ENCODE results near the gene MOB2. TPM values are rescaled to one million over a fixed set of nuclear protein-coding genes. Genes with fewer than 3 reads are reported as not detected.

MOB2 gene
- total RNA-seq, 4 donors from 2014 or later, result 63.8 to 104 (median 95.8) TPM

DNA sequence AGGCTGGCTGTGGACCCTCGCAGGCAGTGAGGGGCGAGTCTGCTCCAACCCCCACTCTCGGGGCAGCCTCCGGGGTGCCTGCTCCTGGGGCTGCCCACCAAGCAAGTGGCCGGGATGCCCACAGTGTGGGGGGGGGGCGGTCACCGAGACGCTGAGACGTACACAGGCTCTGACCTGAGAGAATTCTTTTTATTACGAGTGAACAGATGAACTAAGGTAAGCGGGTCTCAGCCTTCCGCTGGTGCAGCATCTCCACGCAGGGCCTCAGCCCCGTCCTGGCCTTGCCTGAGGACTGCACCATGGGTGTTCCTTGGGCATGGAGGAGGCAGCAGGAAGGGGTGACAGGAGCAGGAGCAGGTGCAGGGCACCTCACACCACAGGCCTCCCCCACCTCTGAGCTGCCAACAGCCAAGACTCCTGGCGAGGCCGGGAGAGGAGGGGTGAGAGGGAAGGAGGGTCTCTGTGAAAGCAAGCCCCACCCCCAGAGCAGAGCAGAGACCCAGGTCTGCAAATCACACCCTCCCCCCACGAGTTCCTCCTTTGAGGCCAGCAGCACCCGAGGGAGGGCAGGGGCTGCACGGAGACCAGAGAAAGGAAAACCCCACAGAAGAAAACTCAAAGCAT lies 17.2 kb downstream of the MOB2 start:
- DNase-seq (ENCODE audit: low spot score in 2 of 2), result no peak
- H3K36me3 ChIP-seq, result peaks cover 78% of the 10 kb centered on the region
- H3K4me3 ChIP-seq, result no peak overlapping the region
- TF ChIP-seq POLR2AphosphoS5 (IDR thresholded peaks at IDR 0.05) (no peak), CTCF (IDR thresholded peaks at IDR 0.05) (no peak), EP300 (IDR thresholded peaks at IDR 0.05) (no peak), POLR2A (IDR thresholded peaks at IDR 0.05) (no peak)
- no peak overlapping the region for H3K27ac ChIP-seq
- no peaks in the 10 kb centered on the region for H3K27me3 ChIP-seq
- no peaks in the 10 kb centered on the region for H3K4me1 ChIP-seq
- WGBS, result 66% methylated on average over 10 of the region's 19 CpGs
- H3K9me3 ChIP-seq, result no peaks in the 10 kb centered on the region

- Histone ChIP-seq H3K27me3 (no peaks in the 10 kb centered on the region), H3K4me1 (no peaks in the 10 kb centered on the region), H3K27ac (no peak overlapping the region), H3K4me3 (no peak overlapping the region), H3K36me3 (peaks cover 70% of the 10 kb centered on the region), H3K9me3 (no peaks in the 10 kb centered on the region)
- DNase-seq (ENCODE audit: low spot score in 2 of 2), result no peak
- WGBS, result 93% methylated on average over 3 of the region's 19 CpGs
- TF ChIP-seq POLR2AphosphoS5 (IDR thresholded peaks at IDR 0.05) (no peak), EP300 (IDR thresholded peaks at IDR 0.05) (no peak), POLR2A (IDR thresholded peaks at IDR 0.05) (no peak), CTCF (IDR thresholded peaks at IDR 0.05) (no peak)
These were observed 18.0 kb downstream of the MOB2 start for GRCh38 chr11:1468473-1469066.

GRCh38 chr11:1468002-1468401 lies 18.6 kb downstream of the MOB2 start:
- DNase-seq (ENCODE audit: low spot score in 2 of 2), result no peak
- H3K4me1 ChIP-seq, result no peaks in the 10 kb centered on the region
- H3K27ac ChIP-seq, result no peak overlapping the region
- H3K4me3 ChIP-seq, result no peak overlapping the region
- H3K27me3 ChIP-seq, result no peaks in the 10 kb centered on the region
- TF ChIP-seq CTCF (IDR thresholded peaks at IDR 0.05) (no peak), POLR2AphosphoS5 (IDR thresholded peaks at IDR 0.05) (no peak), EP300 (IDR thresholded peaks at IDR 0.05) (no peak), POLR2A (IDR thresholded peaks at IDR 0.05) (no peak)
- WGBS, result 83% methylated on average over 5 of the region's 18 CpGs
- peaks cover 64% of the 10 kb centered on the region for H3K36me3 ChIP-seq
- H3K9me3 ChIP-seq, result no peaks in the 10 kb centered on the region

- no peak overlapping the region for H3K27ac ChIP-seq
- peaks cover 57% of the 10 kb centered on the region for H3K36me3 ChIP-seq
- 75% methylated on average over 9 of the region's 9 CpGs for WGBS
- TF ChIP-seq POLR2A (IDR thresholded peaks at IDR 0.05), result no peak
- no peak for TF ChIP-seq EP300 (IDR thresholded peaks at IDR 0.05)
- no peak for TF ChIP-seq CTCF (IDR thresholded peaks at IDR 0.05)
- no peak for TF ChIP-seq POLR2AphosphoS5 (IDR thresholded peaks at IDR 0.05)
- no peaks in the 10 kb centered on the region for H3K9me3 ChIP-seq
- DNase-seq (ENCODE audit: low spot score in 2 of 2), result no peak
- no peak overlapping the region for H3K4me3 ChIP-seq
- H3K4me1 ChIP-seq, result no peaks in the 10 kb centered on the region
- H3K27me3 ChIP-seq, result no peaks in the 10 kb centered on the region
These were observed 19.3 kb downstream of the MOB2 start for GRCh38 chr11:1467270-1467669.

- no peaks in the 10 kb centered on the region for H3K27me3 ChIP-seq
- no peaks in the 10 kb centered on the region for H3K9me3 ChIP-seq
- H3K4me3 ChIP-seq, result no peak overlapping the region
- no peak for TF ChIP-seq EP300 (IDR thresholded peaks at IDR 0.05)
- no peak for TF ChIP-seq CTCF (IDR thresholded peaks at IDR 0.05)
- TF ChIP-seq POLR2A (IDR thresholded peaks at IDR 0.05), result no peak
- TF ChIP-seq POLR2AphosphoS5 (IDR thresholded peaks at IDR 0.05), result no peak
- H3K36me3 ChIP-seq, result peaks cover 53% of the 10 kb centered on the region
- H3K27ac ChIP-seq, result no peak overlapping the region
- no peaks in the 10 kb centered on the region for H3K4me1 ChIP-seq
- WGBS, result 92% methylated on average over 15 of the region's 16 CpGs
- DNase-seq (ENCODE audit: low spot score in 2 of 2), result no peak
These were observed 19.8 kb downstream of the MOB2 start for GRCh38 chr11:1466784-1467183.

Measured in suprapubic skin (tissue), 4 donors.